ENCODE data around the gene NUP93. TPM values are rescaled to one million over a fixed set of nuclear protein-coding genes. Genes with fewer than 3 reads are reported as not detected.
A peak's percentile ranks its signal among the peaks of the same experiment; 100 is the strongest.

Gene NUP93
- total RNA-seq, 2 donors from 2014 or later: 146 to 149 TPM

- whole genome bisulfite sequencing, 2 experiments (ENCODE audit: insufficient coverage in 1 of 2, insufficient read length in 1 of 2): 90 to 94% methylated on average over 16 to 24 of the region's 24 CpGs
- TF ChIP-seq, protein P1, sequence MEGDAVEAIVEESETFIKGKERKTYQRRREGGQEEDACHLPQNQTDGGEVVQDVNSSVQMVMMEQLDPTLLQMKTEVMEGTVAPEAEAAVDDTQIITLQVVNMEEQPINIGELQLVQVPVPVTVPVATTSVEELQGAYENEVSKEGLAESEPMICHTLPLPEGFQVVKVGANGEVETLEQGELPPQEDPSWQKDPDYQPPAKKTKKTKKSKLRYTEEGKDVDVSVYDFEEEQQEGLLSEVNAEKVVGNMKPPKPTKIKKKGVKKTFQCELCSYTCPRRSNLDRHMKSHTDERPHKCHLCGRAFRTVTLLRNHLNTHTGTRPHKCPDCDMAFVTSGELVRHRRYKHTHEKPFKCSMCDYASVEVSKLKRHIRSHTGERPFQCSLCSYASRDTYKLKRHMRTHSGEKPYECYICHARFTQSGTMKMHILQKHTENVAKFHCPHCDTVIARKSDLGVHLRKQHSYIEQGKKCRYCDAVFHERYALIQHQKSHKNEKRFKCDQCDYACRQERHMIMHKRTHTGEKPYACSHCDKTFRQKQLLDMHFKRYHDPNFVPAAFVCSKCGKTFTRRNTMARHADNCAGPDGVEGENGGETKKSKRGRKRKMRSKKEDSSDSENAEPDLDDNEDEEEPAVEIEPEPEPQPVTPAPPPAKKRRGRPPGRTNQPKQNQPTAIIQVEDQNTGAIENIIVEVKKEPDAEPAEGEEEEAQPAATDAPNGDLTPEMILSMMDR (conservative IDR thresholded peaks at IDR 0.05): peak; percentile 72
- Mint-ChIP-seq H3K36me3 (ENCODE audit: low read depth) (no peaks in the 10 kb centered on the region), H3K27me3 (ENCODE audit: insufficient read depth) (no peaks in the 10 kb centered on the region), H3K27ac (peak overlapping the region; percentile 39), H3K4me1 (peaks cover 4% of the 10 kb centered on the region), H3K4me3 (no peak overlapping the region), H3K9me3 (no peaks in the 10 kb centered on the region)
- H3K9ac ChIP-seq (ENCODE audit: extremely low read depth, low read length, poor library complexity, severe bottlenecking): no peak overlapping the region
- no peaks in the 10 kb centered on the region for H3K27me3 ChIP-seq (ENCODE audit: control insufficient read depth, insufficient read depth, low read length, poor library complexity, severe bottlenecking)
- H3K36me3 ChIP-seq (ENCODE audit: control insufficient read depth, insufficient read depth, low read length): no peaks in the 10 kb centered on the region
- peak; percentile 89 for DNase-seq
- no peak overlapping the region for H3K27ac ChIP-seq (ENCODE audit: low read depth, low read length)
- H3K9me3 ChIP-seq (ENCODE audit: control insufficient read depth, low read length): no peaks in the 10 kb centered on the region
- H3K4me3 ChIP-seq (ENCODE audit: low read length): no peak overlapping the region
- no peaks in the 10 kb centered on the region for H3K4me1 ChIP-seq (ENCODE audit: control insufficient read depth, insufficient read depth, low read length)
These were observed 139.8 kb downstream of the NUP93 start for GRCh38 chr16:56869513-56870275.

GRCh38 chr16:56870276-56870888 lies 140.5 kb downstream of the NUP93 start:
- Mint-ChIP-seq H3K4me3 (no peak overlapping the region), H3K4me1 (no peaks in the 10 kb centered on the region), H3K9me3 (no peaks in the 10 kb centered on the region), H3K36me3 (ENCODE audit: low read depth) (no peaks in the 10 kb centered on the region), H3K27me3 (ENCODE audit: insufficient read depth) (no peaks in the 10 kb centered on the region), H3K27ac (no peak overlapping the region)
- Histone ChIP-seq H3K27me3 (ENCODE audit: control insufficient read depth, insufficient read depth, low read length, poor library complexity, severe bottlenecking) (no peaks in the 10 kb centered on the region), H3K4me1 (ENCODE audit: control insufficient read depth, insufficient read depth, low read length) (no peaks in the 10 kb centered on the region), H3K27ac (ENCODE audit: low read depth, low read length) (no peak overlapping the region), H3K9me3 (ENCODE audit: control insufficient read depth, low read length) (no peaks in the 10 kb centered on the region), H3K4me3 (ENCODE audit: low read length) (no peak overlapping the region), H3K9ac (ENCODE audit: extremely low read depth, low read length, poor library complexity, severe bottlenecking) (no peak overlapping the region), H3K36me3 (ENCODE audit: control insufficient read depth, insufficient read depth, low read length) (no peaks in the 10 kb centered on the region)
- TF ChIP-seq, protein P1 (conservative IDR thresholded peaks at IDR 0.05): no peak
- 94 to 100% methylated on average over 3 to 14 of the region's 14 CpGs for WGBS, 2 experiments (ENCODE audit: insufficient coverage in 1 of 2, insufficient read length in 1 of 2)
- no peak for DNase-seq

DNA sequence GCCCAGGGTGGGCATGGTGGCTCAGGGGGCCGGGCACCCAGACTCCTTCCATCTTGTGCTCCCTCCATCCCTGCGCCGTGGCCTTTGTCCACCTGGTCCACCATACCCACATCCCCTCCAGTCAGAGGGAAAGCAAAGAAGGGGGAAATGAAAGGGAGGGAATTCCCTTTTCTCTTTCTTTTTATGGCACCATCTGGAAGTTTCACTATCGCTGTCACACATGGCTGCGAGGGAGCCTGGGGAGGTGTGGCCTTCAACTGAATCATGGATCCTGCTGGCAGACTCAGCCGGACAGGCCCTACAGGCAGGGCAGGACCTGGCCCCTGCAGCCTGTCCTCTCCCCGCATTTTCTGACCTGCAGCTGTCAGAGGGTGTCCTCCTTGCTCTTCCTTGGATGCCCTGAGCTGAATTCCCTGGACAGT lies 141.3 kb downstream of the NUP93 start:
- Histone ChIP-seq H3K27me3 (ENCODE audit: control insufficient read depth, insufficient read depth, low read length, poor library complexity, severe bottlenecking) (no peaks in the 10 kb centered on the region), H3K36me3 (ENCODE audit: control insufficient read depth, insufficient read depth, low read length) (no peaks in the 10 kb centered on the region), H3K9ac (ENCODE audit: extremely low read depth, low read length, poor library complexity, severe bottlenecking) (no peak overlapping the region), H3K4me3 (ENCODE audit: low read length) (no peak overlapping the region), H3K9me3 (ENCODE audit: control insufficient read depth, low read length) (no peaks in the 10 kb centered on the region), H3K27ac (ENCODE audit: low read depth, low read length) (no peak overlapping the region), H3K4me1 (ENCODE audit: control insufficient read depth, insufficient read depth, low read length) (no peaks in the 10 kb centered on the region)
- Mint-ChIP-seq H3K27ac (no peak overlapping the region), H3K4me1 (no peaks in the 10 kb centered on the region), H3K4me3 (no peak overlapping the region), H3K27me3 (ENCODE audit: insufficient read depth) (no peaks in the 10 kb centered on the region), H3K9me3 (no peaks in the 10 kb centered on the region), H3K36me3 (ENCODE audit: low read depth) (no peaks in the 10 kb centered on the region)
- DNase-seq: no peak
- TF ChIP-seq, protein P1 (conservative IDR thresholded peaks at IDR 0.05): no peak
- WGBS, 2 experiments (ENCODE audit: insufficient coverage in 1 of 2, insufficient read length in 1 of 2): 82 to 90% methylated on average over 2 to 5 of the region's 7 CpGs
